GM19238 (cell line): ENCODE results near the gene ABL1.
A peak's percentile ranks its signal among the peaks of the same experiment; 100 is the strongest.
"Not testable (repeated sequence)": the region's sequence is repeated elsewhere in the genome, so short reads cannot be mapped to it uniquely, and the experiment has no call there.

ENCODE experiments used
- DNase-seq: peaks from one replicate; pipeline ENCODE4 v3.0.0; 2011; ENCODE audit warnings: low spot score; ENCODE audit not compliant: insufficient read length

ABL1 gene

DNA sequence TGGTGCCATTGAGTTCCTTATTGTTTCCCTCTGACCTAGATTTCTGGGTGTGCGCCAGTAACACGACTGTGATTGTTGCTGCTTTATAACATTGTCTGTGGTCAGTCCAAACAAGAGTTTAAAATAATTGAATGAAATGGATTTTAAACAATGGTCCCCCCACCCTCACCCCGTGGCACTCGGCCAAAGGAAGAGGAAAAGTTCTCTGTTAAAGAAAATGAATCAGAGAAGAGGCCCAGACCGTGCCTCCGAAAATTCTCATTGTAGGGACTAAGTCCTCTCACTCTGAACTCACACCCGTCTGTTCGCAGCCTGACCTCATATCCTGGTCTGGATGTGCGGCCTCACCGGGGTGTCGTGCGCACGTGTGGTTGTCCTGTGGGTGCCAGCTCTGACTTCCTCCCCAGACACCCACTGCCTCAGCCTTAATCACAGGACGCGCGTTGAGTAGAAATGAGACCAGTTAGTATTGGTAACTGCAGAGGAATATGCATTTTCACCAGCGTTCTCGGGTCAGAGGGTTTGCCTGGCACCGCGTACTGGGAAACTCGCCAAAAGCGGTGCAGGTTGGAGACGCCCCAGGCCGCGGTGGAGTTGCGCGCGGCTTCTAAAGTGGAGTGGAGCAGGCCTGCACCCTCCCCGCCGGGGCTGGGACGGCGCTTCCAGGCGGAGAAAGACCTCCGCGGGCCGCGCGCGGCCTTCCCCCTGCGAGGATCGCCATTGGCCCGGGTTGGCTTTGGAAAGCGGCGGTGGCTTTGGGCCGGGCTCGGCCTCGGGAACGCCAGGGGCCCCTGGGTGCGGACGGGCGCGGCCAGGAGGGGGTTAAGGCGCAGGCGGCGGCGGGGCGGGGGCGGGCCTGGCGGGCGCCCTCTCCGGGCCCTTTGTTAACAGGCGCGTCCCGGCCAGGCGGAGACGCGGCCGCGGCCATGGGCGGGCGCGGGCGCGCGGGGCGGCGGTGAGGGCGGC lies at the start of gene ABL1:
Gene ABL1 (plus strand): TSS at position 884 of the 966 bp plus-strand sequence. CDS start 193 bp downstream, outside the sequence.
- DNase-seq: peak; percentile 81

GRCh38 chr9:130785940-130786508 lies 49.0 kb upstream of the ABL1 start:
- DNase-seq: no peak

- no peak for DNase-seq
Measured at GRCh38 chr9:130786526-130786925, 48.5 kb upstream of the ABL1 start.

DNA sequence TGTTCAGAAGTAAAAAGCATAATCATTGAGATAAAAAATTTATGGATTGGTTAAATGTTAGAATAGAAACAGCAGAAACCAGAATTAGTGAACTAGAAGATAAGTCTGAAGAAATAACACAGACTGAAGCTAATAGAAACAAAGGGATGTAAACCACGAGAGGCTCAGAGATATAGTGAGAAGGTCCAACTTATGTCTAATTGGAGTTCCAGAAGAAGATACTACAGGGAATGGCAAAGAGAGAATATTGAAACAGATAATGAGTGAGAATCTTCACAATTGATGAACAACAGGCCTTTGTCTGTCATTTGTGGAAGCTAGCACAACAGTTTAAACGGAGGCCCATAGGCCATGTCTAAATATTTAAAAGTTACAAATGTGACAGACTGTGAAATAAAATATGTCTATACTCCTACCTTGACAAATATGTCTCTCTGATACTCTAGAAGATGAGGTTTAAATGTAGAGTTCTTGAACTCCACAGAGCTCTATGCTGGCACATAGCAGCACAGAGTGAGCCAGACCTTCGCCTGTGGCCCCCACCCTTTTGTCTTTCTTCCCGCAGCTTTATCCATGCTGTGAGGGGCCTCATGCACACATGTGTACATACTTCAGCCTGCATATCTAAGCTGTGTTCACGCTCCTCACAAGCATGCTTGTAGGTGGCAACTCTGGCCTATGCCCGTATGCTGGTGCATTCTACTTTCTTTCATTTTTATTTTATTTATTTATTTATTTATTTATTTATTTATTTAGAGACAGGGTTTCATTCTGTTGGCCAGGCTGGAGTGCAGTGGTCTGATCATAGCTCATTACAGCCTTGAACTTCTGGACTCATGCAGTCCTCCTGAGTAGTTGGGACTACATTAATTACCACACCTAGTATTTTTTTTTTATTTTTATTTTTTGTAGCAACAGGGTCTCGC lies 45.0 kb upstream of the ABL1 start:
- no peak for DNase-seq

DNA sequence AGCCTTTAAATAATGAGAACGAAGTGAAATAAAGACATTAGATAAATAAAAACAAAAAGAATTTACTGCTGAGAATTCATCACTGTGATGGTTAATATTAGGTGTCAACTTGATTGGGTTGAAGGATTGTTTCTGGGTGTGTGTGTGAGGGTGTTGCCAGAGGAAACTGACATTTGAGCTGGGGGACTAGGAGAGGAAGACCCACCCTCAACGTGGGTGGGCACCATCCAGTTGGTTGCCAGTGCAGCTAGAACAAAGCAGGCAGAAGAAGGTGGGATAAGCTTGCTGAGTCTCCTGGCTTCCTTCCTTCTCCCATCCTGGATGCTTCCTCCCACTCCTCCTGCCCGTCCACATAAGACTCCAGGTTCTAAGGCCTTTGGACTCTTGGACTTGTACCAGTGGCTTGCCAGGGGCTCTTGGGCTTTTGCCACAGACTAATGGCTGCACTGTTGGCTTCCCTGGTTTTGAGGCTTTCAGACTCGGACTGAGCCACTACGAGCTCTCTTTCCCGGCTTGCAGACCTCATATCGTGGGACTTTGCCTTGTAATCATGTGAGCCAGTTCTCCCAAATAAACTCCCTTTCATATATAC lies 43.7 kb upstream of the ABL1 start:
- DNase-seq: no peak

DNA sequence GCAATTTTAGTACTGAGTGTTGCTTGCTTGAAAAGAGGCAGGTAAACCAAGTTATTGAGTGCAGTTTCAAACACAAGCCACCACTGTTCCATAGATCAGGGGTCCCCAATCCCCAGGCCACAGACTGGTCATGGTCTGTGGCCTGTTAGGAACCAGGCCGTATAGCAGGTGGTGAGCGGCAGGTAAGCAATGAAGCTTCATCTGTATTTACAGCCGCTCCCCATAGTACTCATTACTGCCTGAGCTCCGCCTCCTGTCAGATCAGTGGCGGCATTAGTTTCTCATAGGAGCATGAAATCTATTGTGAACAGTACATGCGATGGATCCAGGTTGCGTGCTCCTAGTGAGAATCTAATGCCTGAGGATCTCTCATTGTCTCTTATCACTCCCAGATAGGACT lies 41.5 kb upstream of the ABL1 start:
- no peak for DNase-seq

- DNase-seq: not testable (repeated sequence)
Measured at GRCh38 chr9:130794021-130794420, 41.0 kb upstream of the ABL1 start.

- not testable (repeated sequence) for DNase-seq
Measured at GRCh38 chr9:130794423-130794822, 40.6 kb upstream of the ABL1 start.

GRCh38 chr9:130794923-130795495 lies 40.0 kb upstream of the ABL1 start:
- no peak for DNase-seq

DNA sequence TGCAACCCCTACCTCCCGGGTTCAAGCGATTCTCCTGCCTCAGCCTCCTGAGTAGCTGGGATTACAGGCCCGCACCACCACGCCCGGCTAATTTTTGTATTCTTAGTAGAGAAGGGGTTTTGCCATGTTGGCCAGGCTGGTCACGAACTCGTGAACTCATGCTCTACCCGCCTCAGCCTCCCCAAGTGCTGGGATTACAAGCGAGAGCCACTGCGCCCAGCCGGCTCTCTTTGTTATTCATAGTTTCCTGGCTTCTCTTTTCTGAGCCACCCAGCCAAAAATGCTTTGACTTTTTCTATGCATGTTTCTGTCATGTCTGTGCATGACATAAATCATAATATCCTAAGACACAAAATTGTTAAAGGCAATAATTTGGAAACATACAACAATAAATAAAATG lies 31.9 kb upstream of the ABL1 start:
- not testable (repeated sequence) for DNase-seq

DNA sequence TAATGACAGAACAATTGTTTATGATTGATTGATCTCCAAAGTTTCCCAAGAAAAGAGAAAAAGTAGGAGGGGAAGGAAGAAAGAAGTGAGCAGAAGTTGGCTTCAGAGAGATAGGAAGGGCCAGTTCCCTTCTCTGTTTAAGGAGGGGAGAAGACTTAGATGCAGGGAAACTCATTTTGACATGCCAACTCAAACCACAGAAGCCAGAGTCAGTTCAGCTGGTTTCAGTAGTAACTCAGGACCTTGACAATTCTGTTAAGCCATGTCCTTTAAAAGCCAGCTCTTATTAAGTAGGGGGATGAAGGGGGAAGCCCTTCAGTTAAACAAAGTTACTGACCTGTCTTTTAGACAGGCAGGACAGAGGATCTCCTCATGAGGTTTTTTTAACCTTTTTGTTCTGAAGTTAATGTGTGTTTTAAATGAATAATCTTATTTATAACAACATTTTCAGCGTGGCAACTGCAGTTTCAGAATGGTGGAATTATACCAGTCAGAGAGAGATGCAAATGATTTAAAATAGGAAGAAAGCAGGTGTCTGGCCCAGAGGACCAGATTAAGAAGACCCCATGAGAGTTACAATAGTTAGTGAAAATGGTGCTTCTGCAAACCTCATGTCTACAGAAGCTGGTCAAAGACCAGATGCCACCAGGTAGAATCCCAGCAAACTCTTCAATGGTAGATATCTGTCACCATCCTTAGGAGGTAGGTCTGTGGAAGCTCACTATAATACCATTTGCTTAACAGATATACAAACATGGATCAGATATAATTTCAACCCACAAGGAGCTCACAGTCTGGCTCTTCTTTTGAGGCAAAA lies 29.3 kb upstream of the ABL1 start:
- DNase-seq: no peak

DNA sequence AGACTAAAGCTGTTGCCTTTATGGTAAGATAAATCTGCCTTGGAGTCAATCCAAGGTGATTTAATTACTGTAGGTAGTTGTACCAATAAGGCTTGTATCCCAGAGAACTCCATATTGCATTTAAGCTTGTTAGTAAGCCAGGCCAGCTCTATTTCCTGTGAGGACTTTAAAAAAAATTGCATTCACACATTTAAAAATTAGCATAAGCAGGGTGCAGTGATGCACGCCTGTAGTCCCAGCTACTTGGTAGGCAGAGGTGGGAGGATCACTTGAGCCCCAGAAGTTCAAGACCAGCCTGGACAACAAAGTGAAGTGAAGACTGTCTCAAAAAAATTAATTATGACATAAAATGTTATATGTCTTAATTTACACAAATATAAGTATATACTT lies 28.7 kb upstream of the ABL1 start:
- no peak for DNase-seq

- DNase-seq: no peak
Measured at GRCh38 chr9:130810609-130811136, 24.4 kb upstream of the ABL1 start.

- DNase-seq: no peak
Measured at GRCh38 chr9:130815242-130815808, 19.7 kb upstream of the ABL1 start.

DNA sequence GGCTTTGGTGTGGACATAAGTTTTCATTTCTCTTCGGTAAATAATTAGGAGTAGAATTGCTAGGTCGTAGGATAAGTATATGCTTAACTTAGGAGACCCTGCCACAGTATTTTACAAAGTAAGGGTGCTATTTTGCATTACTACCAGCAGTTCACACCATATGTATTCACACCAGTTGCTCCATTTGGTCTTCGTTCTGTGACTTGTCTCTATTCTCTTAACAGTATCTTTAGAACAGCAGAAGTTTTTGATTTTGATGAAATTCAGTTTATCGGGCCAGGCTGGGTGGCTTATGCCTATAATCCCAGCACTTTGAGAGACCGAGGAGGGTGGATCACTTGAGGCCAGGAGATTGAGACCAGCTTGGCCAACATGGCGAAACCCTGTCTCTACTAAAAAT lies 17.1 kb upstream of the ABL1 start:
- no peak for DNase-seq

DNA sequence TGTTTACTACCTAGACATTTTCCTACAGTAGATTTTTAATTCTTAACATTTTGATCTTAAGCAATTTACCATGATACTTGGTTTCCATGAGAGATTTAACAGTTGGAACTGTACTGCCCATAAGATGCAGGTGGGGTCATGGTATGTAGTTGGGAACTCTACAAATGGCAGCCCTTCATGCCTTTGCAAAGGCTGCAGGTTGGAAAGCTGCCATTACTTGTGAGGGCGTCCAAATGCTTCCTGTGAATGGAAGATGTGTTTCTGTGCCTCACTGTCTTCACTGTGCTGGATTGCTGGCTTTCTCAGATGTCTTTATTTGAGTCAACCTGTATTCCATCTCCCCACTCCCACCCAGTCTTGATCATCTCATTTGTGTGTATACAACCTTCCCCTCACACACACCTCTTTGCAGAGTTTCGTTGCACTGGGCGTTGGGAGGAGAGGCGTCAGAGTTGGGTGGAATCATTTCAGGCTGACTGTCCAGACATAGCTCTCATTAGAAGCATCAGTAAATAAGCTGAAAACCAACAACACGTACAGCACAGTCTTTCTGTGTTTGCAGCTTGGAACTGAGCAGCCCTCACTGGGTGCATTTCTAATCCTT lies 14.8 kb upstream of the ABL1 start:
- no peak for DNase-seq

GRCh38 chr9:130823435-130823834 lies 11.6 kb upstream of the ABL1 start:
- no peak for DNase-seq

- DNase-seq: no peak
Measured at GRCh38 chr9:130824079-130824478, 11.0 kb upstream of the ABL1 start.
